Measurements from ENCODE around the gene IAH1.

The IAH1 gene

GRCh38 chr2:9461079-9461478 is 13.3 kb upstream of the IAH1 start:
- no peak overlapping the region for H2AK5ac ChIP-seq (ENCODE audit: low read length, severe bottlenecking)
- peaks cover 2% of the 10 kb centered on the region for H3K79me1 ChIP-seq (replicated peaks; ENCODE audit: low read length, poor library complexity, severe bottlenecking)
- no peak overlapping the region for H2BK12ac ChIP-seq (ENCODE audit: low read length in 2 of 2)
- H3K4ac ChIP-seq (ENCODE audit: low read depth in 1 of 2, low read length in 2 of 2): no peak overlapping the region
- no peaks in the 10 kb centered on the region for H3K27me3 ChIP-seq (ENCODE audit: control insufficient read depth in 1 of 2, insufficient read depth in 1 of 2, low read length in 2 of 2)
- no peak overlapping the region for H3K18ac ChIP-seq (ENCODE audit: low read depth in 1 of 2, low read length in 2 of 2)
- no peak overlapping the region for H3K4me3 ChIP-seq (ENCODE audit: insufficient read depth in 1 of 2, low read depth in 1 of 2, low read length in 2 of 2)
- DNase-seq: no peak
- H3K4me2 ChIP-seq (ENCODE audit: low read length, poor library complexity, severe bottlenecking): no peak overlapping the region
- H3K4me1 ChIP-seq (ENCODE audit: control insufficient read depth, insufficient read depth, low read depth, low read length): peaks cover under 1% of the 10 kb centered on the region
- no peak overlapping the region for H3K23ac ChIP-seq (ENCODE audit: low read length in 2 of 2)
- no peak overlapping the region for H3K27ac ChIP-seq (ENCODE audit: low read length, poor library complexity, severe bottlenecking)
- no peak overlapping the region for H2BK5ac ChIP-seq (ENCODE audit: low read depth, low read length, poor library complexity, severe bottlenecking)
- no peak overlapping the region for H3K14ac ChIP-seq (ENCODE audit: low read length in 2 of 2)
- no peak overlapping the region for H4K8ac ChIP-seq (ENCODE audit: low read length)
- no peak overlapping the region for H2AFZ ChIP-seq (ENCODE audit: low read depth, low read length)
- H3K9ac ChIP-seq (ENCODE audit: low read length): no peak overlapping the region
- WGBS: 100% methylated on average over 3 of the region's 3 CpGs
- H4K91ac ChIP-seq (ENCODE audit: low read length): no peak overlapping the region
- H2BK120ac ChIP-seq (ENCODE audit: low read depth, low read length): no peak overlapping the region
- H3K36me3 ChIP-seq (ENCODE audit: control insufficient read depth in 1 of 2, insufficient read depth in 2 of 2, low read depth in 1 of 2, low read length in 2 of 2): peaks cover 18 to 75% of the 10 kb centered on the region in 2 experiments
- H3K9me3 ChIP-seq (ENCODE audit: control insufficient read depth, low read length): no peaks in the 10 kb centered on the region
- H2BK15ac ChIP-seq (ENCODE audit: low read depth, poor library complexity, severe bottlenecking): no peak overlapping the region

DNA sequence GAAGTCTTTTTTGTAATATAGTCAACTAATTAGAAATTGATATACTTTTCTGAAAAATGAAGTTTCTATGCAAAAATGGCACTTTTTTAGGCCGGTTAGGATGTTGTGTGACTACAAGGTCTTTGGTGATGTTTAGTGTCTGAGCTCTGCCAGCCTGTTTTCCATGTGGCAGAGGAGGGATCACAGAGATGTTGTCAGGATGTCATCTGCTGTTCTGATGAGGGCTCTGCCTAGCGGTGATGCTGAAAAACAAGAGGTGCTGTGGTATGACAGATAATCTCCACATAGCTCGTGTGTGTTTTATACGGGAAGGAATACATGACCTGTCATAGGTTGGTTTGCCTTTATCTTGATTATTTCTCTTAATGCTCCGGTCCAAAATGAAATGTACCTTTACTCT is 12.0 kb upstream of the IAH1 start:
- WGBS: 82% methylated on average over 3 of the region's 5 CpGs
- no peak overlapping the region for H3K4ac ChIP-seq (ENCODE audit: low read depth in 1 of 2, low read length in 2 of 2)
- H3K4me3 ChIP-seq (ENCODE audit: insufficient read depth in 1 of 2, low read depth in 1 of 2, low read length in 2 of 2): no peak overlapping the region
- no peak overlapping the region for H3K9ac ChIP-seq (ENCODE audit: low read length)
- no peak overlapping the region for H3K27ac ChIP-seq (ENCODE audit: low read length, poor library complexity, severe bottlenecking)
- no peak overlapping the region for H2BK12ac ChIP-seq (ENCODE audit: low read length in 2 of 2)
- H3K27me3 ChIP-seq (ENCODE audit: control insufficient read depth in 1 of 2, insufficient read depth in 1 of 2, low read length in 2 of 2): no peaks in the 10 kb centered on the region
- no peak overlapping the region for H2BK5ac ChIP-seq (ENCODE audit: low read depth, low read length, poor library complexity, severe bottlenecking)
- no peak overlapping the region for H2BK120ac ChIP-seq (ENCODE audit: low read depth, low read length)
- H2AK5ac ChIP-seq (ENCODE audit: low read length, severe bottlenecking): no peak overlapping the region
- DNase-seq: no peak
- peaks cover 21 to 67% of the 10 kb centered on the region in 2 experiments for H3K36me3 ChIP-seq (ENCODE audit: control insufficient read depth in 1 of 2, insufficient read depth in 2 of 2, low read depth in 1 of 2, low read length in 2 of 2)
- no peaks in the 10 kb centered on the region for H3K9me3 ChIP-seq (ENCODE audit: control insufficient read depth, low read length)
- peaks cover 4% of the 10 kb centered on the region for H3K4me1 ChIP-seq (ENCODE audit: control insufficient read depth, insufficient read depth, low read depth, low read length)
- no peak overlapping the region for H3K18ac ChIP-seq (ENCODE audit: low read depth in 1 of 2, low read length in 2 of 2)
- no peak overlapping the region for H3K23ac ChIP-seq (ENCODE audit: low read length in 2 of 2)
- no peak overlapping the region for H2BK15ac ChIP-seq (ENCODE audit: low read depth, poor library complexity, severe bottlenecking)
- H4K8ac ChIP-seq (ENCODE audit: low read length): no peak overlapping the region
- no peak overlapping the region for H2AFZ ChIP-seq (ENCODE audit: low read depth, low read length)
- H3K79me1 ChIP-seq (replicated peaks; ENCODE audit: low read length, poor library complexity, severe bottlenecking): peaks cover 5% of the 10 kb centered on the region
- no peak overlapping the region for H4K91ac ChIP-seq (ENCODE audit: low read length)
- H3K4me2 ChIP-seq (ENCODE audit: low read length, poor library complexity, severe bottlenecking): no peak overlapping the region
- H3K14ac ChIP-seq (ENCODE audit: low read length in 2 of 2): no peak overlapping the region

GRCh38 chr2:9462886-9463697 is 11.3 kb upstream of the IAH1 start:
- no peak for DNase-seq
- H3K4me2 ChIP-seq (ENCODE audit: low read length, poor library complexity, severe bottlenecking): no peak overlapping the region
- no peaks in the 10 kb centered on the region for H3K9me3 ChIP-seq (ENCODE audit: control insufficient read depth, low read length)
- H3K4me3 ChIP-seq (ENCODE audit: insufficient read depth in 1 of 2, low read depth in 1 of 2, low read length in 2 of 2): no peak overlapping the region
- no peak overlapping the region for H2AFZ ChIP-seq (ENCODE audit: low read depth, low read length)
- no peak overlapping the region for H2BK15ac ChIP-seq (ENCODE audit: low read depth, poor library complexity, severe bottlenecking)
- no peaks in the 10 kb centered on the region for H3K27me3 ChIP-seq (ENCODE audit: control insufficient read depth in 1 of 2, insufficient read depth in 1 of 2, low read length in 2 of 2)
- no peak overlapping the region for H3K14ac ChIP-seq (ENCODE audit: low read length in 2 of 2)
- no peak overlapping the region for H2BK5ac ChIP-seq (ENCODE audit: low read depth, low read length, poor library complexity, severe bottlenecking)
- no peak overlapping the region for H3K27ac ChIP-seq (ENCODE audit: low read length, poor library complexity, severe bottlenecking)
- no peak overlapping the region for H3K18ac ChIP-seq (ENCODE audit: low read depth in 1 of 2, low read length in 2 of 2)
- no peak overlapping the region for H2AK5ac ChIP-seq (ENCODE audit: low read length, severe bottlenecking)
- no peak overlapping the region for H4K8ac ChIP-seq (ENCODE audit: low read length)
- H3K9ac ChIP-seq (ENCODE audit: low read length): no peak overlapping the region
- peaks cover 5% of the 10 kb centered on the region for H3K4me1 ChIP-seq (ENCODE audit: control insufficient read depth, insufficient read depth, low read depth, low read length)
- peaks cover 8% of the 10 kb centered on the region for H3K79me1 ChIP-seq (replicated peaks; ENCODE audit: low read length, poor library complexity, severe bottlenecking)
- peaks cover 24 to 64% of the 10 kb centered on the region in 2 experiments for H3K36me3 ChIP-seq (ENCODE audit: control insufficient read depth in 1 of 2, insufficient read depth in 2 of 2, low read depth in 1 of 2, low read length in 2 of 2)
- H4K91ac ChIP-seq (ENCODE audit: low read length): no peak overlapping the region
- H3K23ac ChIP-seq (ENCODE audit: low read length in 2 of 2): no peak overlapping the region
- 94% methylated on average over 6 of the region's 6 CpGs for WGBS
- no peak overlapping the region for H2BK12ac ChIP-seq (ENCODE audit: low read length in 2 of 2)
- no peak overlapping the region for H2BK120ac ChIP-seq (ENCODE audit: low read depth, low read length)
- no peak overlapping the region for H3K4ac ChIP-seq (ENCODE audit: low read depth in 1 of 2, low read length in 2 of 2)

GRCh38 chr2:9463698-9464034 is 10.7 kb upstream of the IAH1 start:
- no peak overlapping the region for H3K4ac ChIP-seq (ENCODE audit: low read depth in 1 of 2, low read length in 2 of 2)
- no peak overlapping the region for H3K23ac ChIP-seq (ENCODE audit: low read length in 2 of 2)
- H3K18ac ChIP-seq (ENCODE audit: low read depth in 1 of 2, low read length in 2 of 2): no peak overlapping the region
- H3K27me3 ChIP-seq (ENCODE audit: control insufficient read depth in 1 of 2, insufficient read depth in 1 of 2, low read length in 2 of 2): no peaks in the 10 kb centered on the region
- H3K9ac ChIP-seq (ENCODE audit: low read length): no peak overlapping the region
- H3K27ac ChIP-seq (ENCODE audit: low read length, poor library complexity, severe bottlenecking): no peak overlapping the region
- H3K9me3 ChIP-seq (ENCODE audit: control insufficient read depth, low read length): no peaks in the 10 kb centered on the region
- no peak overlapping the region for H2BK120ac ChIP-seq (ENCODE audit: low read depth, low read length)
- H3K14ac ChIP-seq (ENCODE audit: low read length in 2 of 2): no peak overlapping the region
- H2BK12ac ChIP-seq (ENCODE audit: low read length in 2 of 2): no peak overlapping the region
- DNase-seq: peak; percentile 39
- no peak overlapping the region for H2AFZ ChIP-seq (ENCODE audit: low read depth, low read length)
- H3K36me3 ChIP-seq (ENCODE audit: control insufficient read depth in 1 of 2, insufficient read depth in 2 of 2, low read depth in 1 of 2, low read length in 2 of 2): peaks cover 25 to 60% of the 10 kb centered on the region in 2 experiments
- no peak overlapping the region for H2BK15ac ChIP-seq (ENCODE audit: low read depth, poor library complexity, severe bottlenecking)
- no peak overlapping the region for H4K91ac ChIP-seq (ENCODE audit: low read length)
- no peak overlapping the region for H4K8ac ChIP-seq (ENCODE audit: low read length)
- no peak overlapping the region for H3K4me2 ChIP-seq (ENCODE audit: low read length, poor library complexity, severe bottlenecking)
- no peak overlapping the region for H3K4me3 ChIP-seq (ENCODE audit: insufficient read depth in 1 of 2, low read depth in 1 of 2, low read length in 2 of 2)
- peaks cover 8% of the 10 kb centered on the region for H3K79me1 ChIP-seq (replicated peaks; ENCODE audit: low read length, poor library complexity, severe bottlenecking)
- 84% methylated on average over 6 of the region's 7 CpGs for WGBS
- H2AK5ac ChIP-seq (ENCODE audit: low read length, severe bottlenecking): no peak overlapping the region
- no peak overlapping the region for H2BK5ac ChIP-seq (ENCODE audit: low read depth, low read length, poor library complexity, severe bottlenecking)
- peaks cover 5% of the 10 kb centered on the region for H3K4me1 ChIP-seq (ENCODE audit: control insufficient read depth, insufficient read depth, low read depth, low read length)

All from mesenchymal stem cell (in vitro differentiated cells and primary cell).